Fibroblast of lung (primary cell): ENCODE data around the gene NPHP1. TPM values are rescaled to one million over a fixed set of nuclear protein-coding genes. Genes with fewer than 3 reads are reported as not detected.

Experiments used
- DNase-seq, 2 donors: peaks; one replicate each; pipeline versions ENCODE4 v3.0.0 to v3.0.0-alpha.2; 2010; ENCODE audit warnings: low read depth in 2 of 2
- H2AFZ ChIP-seq: 2 replicates; pipeline ENCODE4 v1.5.1; 2012; ENCODE audit warnings: low read length, control low read depth, inconsistent platforms
- H3K27ac ChIP-seq: 2 replicates; pipeline ENCODE4 v1.5.1; 2011; ENCODE audit warnings: low read length, control low read depth; ENCODE audit not compliant: insufficient read depth
- H3K27me3 ChIP-seq: 2 replicates; pipeline ENCODE4 v1.5.1; 2011; ENCODE audit warnings: mild to moderate bottlenecking, low read length; ENCODE audit not compliant: control insufficient read depth, insufficient read depth
- H3K36me3 ChIP-seq: 2 replicates; pipeline ENCODE4 v1.5.1; 2011; ENCODE audit warnings: low read length; ENCODE audit not compliant: control insufficient read depth, insufficient read depth
- H3K4me1 ChIP-seq: 2 replicates; pipeline ENCODE4 v1.5.1; 2011; ENCODE audit warnings: low read length; ENCODE audit not compliant: control insufficient read depth, insufficient read depth; ENCODE audit errors: extremely low read depth
- H3K4me2 ChIP-seq: 2 replicates; pipeline ENCODE4 v1.5.1; 2011; ENCODE audit warnings: low read length, control low read depth; ENCODE audit not compliant: insufficient read depth; ENCODE audit errors: extremely low read depth
- H3K4me3 ChIP-seq, 4 experiments: fragments of 200-600 bp in 1 of 4; sonication (generic) in 1 of 4; replicated peaks in 1 of 4; 2 replicates each; pipeline ENCODE4 v1.5.1; 2011 to 2016; ENCODE audit warnings: low read length in 4 of 4, low read depth in 3 of 4, mild to moderate bottlenecking in 3 of 4, control low read depth in 2 of 4, inconsistent platforms in 1 of 4, mixed read lengths in 1 of 4; ENCODE audit not compliant: insufficient read depth in 1 of 4; ENCODE audit errors: control extremely low read depth in 1 of 4
- H3K79me2 ChIP-seq: 2 replicates; pipeline ENCODE4 v1.5.1; 2012; ENCODE audit warnings: mild to moderate bottlenecking, low read length, inconsistent platforms; ENCODE audit not compliant: control insufficient read depth, insufficient read depth
- H3K9ac ChIP-seq: 2 replicates; pipeline ENCODE4 v1.5.1; 2011; ENCODE audit warnings: mild to moderate bottlenecking, low read length, control low read depth; ENCODE audit not compliant: insufficient read depth
- H3K9me3 ChIP-seq: 2 replicates; pipeline ENCODE4 v1.5.1; 2012; ENCODE audit warnings: low read depth, low read length; ENCODE audit not compliant: control insufficient read depth, insufficient read depth
- H4K20me1 ChIP-seq: 2 replicates; pipeline ENCODE4 v1.5.1; 2011; ENCODE audit warnings: low read length; ENCODE audit not compliant: control insufficient read depth, insufficient read depth; ENCODE audit errors: extremely low read depth
- CTCF ChIP-seq, 2 donors: IDR thresholded peaks in 1 of 2; conservative IDR thresholded peaks in 1 of 2; 1 replicate in 1 of 2; 2 replicates in 1 of 2; pipeline ENCODE4 v1.5.1; 2011 to 2012; ENCODE audit warnings: low read length in 2 of 2, control low read depth in 1 of 2, inconsistent platforms in 1 of 2, low read depth in 1 of 2, mild to moderate bottlenecking in 1 of 2
- EZH2 ChIP-seq: IDR thresholded peaks from 2 replicates; pipeline ENCODE4 v1.5.1; 2012; ENCODE audit warnings: low read length, control low read depth, mild to moderate bottlenecking; ENCODE audit errors: missing control alignments
- polyA plus RNA-seq, 2 donors: library from polyadenylated mRNA; depleted of rRNA in 1 of 2; stranded (reverse) in 1 of 2; unstranded in 1 of 2; fragments of >200 nt; gene quantifications; 2 replicates each; pipeline ENCODE4 v1.2.1, GENCODE V29; 2011 to 2012; ENCODE audit warnings: missing spikeins in 1 of 2
- total RNA-seq: library from RNA; depleted of rRNA; stranded (reverse); fragments of >200 nt; gene quantifications from 2 replicates; pipeline ENCODE4 v1.2.1, GENCODE V29; 2014

Gene NPHP1
- total and polyA plus RNA-seq, 2 donors (not counting 1 experiment from before 2014, with no cell fraction given), result 5.0 to 5.1 TPM

DNA sequence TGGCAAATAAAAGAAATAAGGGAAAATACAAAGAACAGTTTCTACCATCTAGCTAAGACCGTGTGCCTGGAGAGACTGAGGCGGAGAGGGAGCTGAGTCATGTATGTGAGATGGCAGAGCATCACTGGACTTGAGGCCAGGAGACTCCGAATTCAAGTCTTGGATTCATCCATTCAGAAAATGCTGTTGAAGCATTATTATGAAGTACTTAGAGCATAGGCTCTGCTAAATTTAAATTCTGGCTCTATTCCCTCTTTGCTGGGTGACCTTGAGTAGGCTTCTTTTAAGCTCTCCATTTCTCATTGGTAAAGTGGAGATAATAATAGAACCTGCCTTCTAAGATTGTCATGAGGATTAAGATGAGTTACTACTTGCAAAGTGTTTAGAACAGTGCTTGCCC is 34.7 kb downstream of the NPHP1 start:
- Histone ChIP-seq H3K4me2 (no peak overlapping the region), H3K4me1 (no peaks in the 10 kb centered on the region), H3K27me3 (no peaks in the 10 kb centered on the region), H2AFZ (no peak overlapping the region), H3K9ac (no peak overlapping the region), H3K36me3 (no peaks in the 10 kb centered on the region), H3K27ac (no peak overlapping the region), H4K20me1 (no peaks in the 10 kb centered on the region), H3K9me3 (no peaks in the 10 kb centered on the region), H3K4me3 (no peak overlapping the region), H3K79me2 (no peaks in the 10 kb centered on the region)
- no peak for TF ChIP-seq EZH2
- TF ChIP-seq CTCF (conservative IDR thresholded peaks at IDR 0.05 in 1 of 2, IDR thresholded peaks at IDR 0.05 in 1 of 2; ENCODE audit: low read depth in 1 of 2, low read length in 2 of 2), result no peak
- no peak for DNase-seq

GRCh38 chr2:110167326-110168000 is 37.4 kb downstream of the NPHP1 start:
- H3K4me1 ChIP-seq, result no peaks in the 10 kb centered on the region
- TF ChIP-seq EZH2, result no peak
- no peak for TF ChIP-seq CTCF (conservative IDR thresholded peaks at IDR 0.05 in 1 of 2, IDR thresholded peaks at IDR 0.05 in 1 of 2; ENCODE audit: low read depth in 1 of 2, low read length in 2 of 2)
- DNase-seq, result peak in 1 of 2 donors; percentile 42
- no peak overlapping the region for H2AFZ ChIP-seq
- H3K9me3 ChIP-seq, result no peaks in the 10 kb centered on the region
- no peaks in the 10 kb centered on the region for H3K79me2 ChIP-seq
- H4K20me1 ChIP-seq, result no peaks in the 10 kb centered on the region
- H3K27me3 ChIP-seq, result no peaks in the 10 kb centered on the region
- no peak overlapping the region for H3K9ac ChIP-seq
- no peaks in the 10 kb centered on the region for H3K36me3 ChIP-seq
- H3K27ac ChIP-seq, result no peak overlapping the region
- no peak overlapping the region for H3K4me3 ChIP-seq
- H3K4me2 ChIP-seq, result no peak overlapping the region

- H3K27ac ChIP-seq, result no peak overlapping the region
- H3K4me2 ChIP-seq, result no peak overlapping the region
- no peaks in the 10 kb centered on the region for H3K4me1 ChIP-seq
- H4K20me1 ChIP-seq, result no peaks in the 10 kb centered on the region
- H3K4me3 ChIP-seq, result no peak overlapping the region
- H3K9ac ChIP-seq, result no peak overlapping the region
- no peaks in the 10 kb centered on the region for H3K79me2 ChIP-seq
- H3K9me3 ChIP-seq, result no peaks in the 10 kb centered on the region
- TF ChIP-seq CTCF (conservative IDR thresholded peaks at IDR 0.05 in 1 of 2, IDR thresholded peaks at IDR 0.05 in 1 of 2; ENCODE audit: low read depth in 1 of 2, low read length in 2 of 2), result no peak
- TF ChIP-seq EZH2, result no peak
- no peaks in the 10 kb centered on the region for H3K36me3 ChIP-seq
- H2AFZ ChIP-seq, result no peak overlapping the region
- peak in 1 of 2 donors; percentile 28 for DNase-seq
- no peaks in the 10 kb centered on the region for H3K27me3 ChIP-seq
These were observed 38.5 kb downstream of the NPHP1 start for GRCh38 chr2:110166266-110166665.
